ENCODE results near the gene PALM2AKAP2.

- no peak for TF ChIP-seq POLR2A (IDR thresholded peaks at IDR 0.05)
- no peak for TF ChIP-seq CTCF (IDR thresholded peaks at IDR 0.05)
Measured at GRCh38 chr9:109765830-109766229, 14.2 kb upstream of the PALM2AKAP2 start.

All from lower leg skin (tissue), 3 donors.